HEK293 (cell line): ENCODE measurements around the gene SHISA6.

Experiments
- CTCF ChIA-PET: fragments of 350-600 bp; formaldehyde crosslinking; extraction: SDS; loops from one replicate; lab custom pipeline; 2021; ENCODE audit warnings: antibody characterized with exemption; lab: Yijun Ruan, JAX
- POLR2A ChIA-PET: fragments of 300-600 bp; formaldehyde crosslinking; extraction: SDS; loops from one replicate; lab custom pipeline; 2020; ENCODE audit warnings: antibody characterized with exemption, inconsistent platforms; lab: Yijun Ruan, JAX
- H3K27ac ChIP-seq: fragments of 200-500 bp; sonication (Bioruptor generic); 2 replicates; pipeline ENCODE4 v1.5.1; 2014; ENCODE audit warnings: low read depth, low read length, control low read depth, inconsistent platforms; ENCODE audit errors: extremely low read depth
- H3K36me3 ChIP-seq, 2 experiments: fragments of 200-500 bp in 1 of 2; sonication (Bioruptor generic) in 1 of 2; 1 replicate in 1 of 2; 2 replicates in 1 of 2; pipeline ENCODE4 v1.5.1; 2014 to 2017; ENCODE audit warnings: inconsistent platforms in 2 of 2, low read length in 2 of 2; ENCODE audit not compliant: control insufficient read depth in 2 of 2, insufficient read depth in 1 of 2
- H3K4me1 ChIP-seq: fragments of 200-500 bp; sonication (Bioruptor generic); 2 replicates; pipeline ENCODE4 v1.5.1; 2014; ENCODE audit warnings: mild to moderate bottlenecking, low read length, inconsistent platforms; ENCODE audit not compliant: control insufficient read depth, insufficient read depth
- H3K4me3 ChIP-seq: 2 replicates; pipeline ENCODE4 v1.5.1; 2011; ENCODE audit warnings: low read depth, mild to moderate bottlenecking, control low read depth, low read length, moderate library complexity
- H3K9me3 ChIP-seq: fragments of 200-500 bp; sonication (Bioruptor generic); 2 replicates; pipeline ENCODE4 v1.5.1; 2014; ENCODE audit warnings: low read depth, low read length, inconsistent platforms; ENCODE audit not compliant: control insufficient read depth, insufficient read depth
- IKZF3 ChIP-seq: fragments of 450-650 bp; IDR thresholded peaks from 2 replicates; pipeline ENCODE4 v1.5.0; 2018; ENCODE audit warnings: missing biosample characterization, mild to moderate bottlenecking, missing genetic modification characterization, moderate library complexity
- KLF7 ChIP-seq: fragments of 450-650 bp; formaldehyde crosslinking; IDR thresholded peaks from 2 replicates; pipeline ENCODE4 v1.5.1; 2016; ENCODE audit warnings: missing biosample characterization, missing genetic modification characterization, borderline replicate concordance
- KLF8 ChIP-seq: fragments of 450-650 bp; formaldehyde crosslinking; IDR thresholded peaks from 2 replicates; pipeline ENCODE4 v1.5.1; 2016; ENCODE audit warnings: missing biosample characterization, missing genetic modification characterization
- ZFP69B ChIP-seq: fragments of 450-650 bp; formaldehyde crosslinking; IDR thresholded peaks from 2 replicates; pipeline ENCODE4 v1.5.1; 2016; ENCODE audit warnings: missing biosample characterization, missing genetic modification characterization
- ZNF174 ChIP-seq: fragments of 450-650 bp; formaldehyde crosslinking; IDR thresholded peaks from 2 replicates; pipeline ENCODE4 v1.5.0; 2017; ENCODE audit warnings: missing biosample characterization, mild to moderate bottlenecking, missing genetic modification characterization
- ZNF19 ChIP-seq: fragments of 450-650 bp; formaldehyde crosslinking; IDR thresholded peaks from 2 replicates; pipeline ENCODE4; 2016; ENCODE audit warnings: missing biosample characterization, missing genetic modification characterization, low read depth
- ZNF335 ChIP-seq: fragments of 450-650 bp; formaldehyde crosslinking; conservative IDR thresholded peaks from 2 replicates; pipeline ENCODE4 v1.5.1; 2016; ENCODE audit warnings: missing biosample characterization, missing genetic modification characterization
- ZNF426 ChIP-seq: fragments of 450-650 bp; formaldehyde crosslinking; IDR thresholded peaks from 2 replicates; pipeline ENCODE4 v1.5.1; 2017; ENCODE audit warnings: missing biosample characterization, missing genetic modification characterization, mild to moderate bottlenecking, inconsistent platforms, moderate library complexity
- ZNF571 ChIP-seq: fragments of 450-650 bp; formaldehyde crosslinking; IDR thresholded peaks from 2 replicates; pipeline ENCODE4 v1.5.0; 2017; ENCODE audit warnings: missing biosample characterization, missing genetic modification characterization
- ZNF610 ChIP-seq: fragments of 450-650 bp; formaldehyde crosslinking; IDR thresholded peaks from 2 replicates; pipeline ENCODE4 v1.5.1; 2016; ENCODE audit warnings: missing biosample characterization, missing genetic modification characterization, borderline replicate concordance
- ZNF621 ChIP-seq: fragments of 450-650 bp; formaldehyde crosslinking; IDR thresholded peaks from 2 replicates; pipeline ENCODE4 v1.5.1; 2017; ENCODE audit warnings: missing biosample characterization, missing genetic modification characterization
- ZNF664 ChIP-seq: fragments of 450-650 bp; formaldehyde crosslinking; IDR thresholded peaks from 2 replicates; pipeline ENCODE4 v1.5.1; 2016; ENCODE audit warnings: missing biosample characterization, missing genetic modification characterization
- ZNF837 ChIP-seq: fragments of 450-650 bp; formaldehyde crosslinking; IDR thresholded peaks from 2 replicates; pipeline ENCODE4 v1.5.1; 2016; ENCODE audit warnings: missing biosample characterization, missing genetic modification characterization
- ZSCAN23 ChIP-seq: fragments of 450-650 bp; formaldehyde crosslinking; IDR thresholded peaks from 2 replicates; pipeline ENCODE4 v1.5.1; 2016; ENCODE audit warnings: missing biosample characterization, missing genetic modification characterization
- TF ChIP-seq, protein P1 (sequence below): fragments of 450-650 bp; formaldehyde crosslinking; IDR thresholded peaks from 2 replicates; pipeline ENCODE4 v1.5.1; 2016; ENCODE audit warnings: missing biosample characterization, missing genetic modification characterization
- TF ChIP-seq, protein P2 (sequence below): fragments of 450-650 bp; formaldehyde crosslinking; IDR thresholded peaks from 2 replicates; pipeline ENCODE4 v1.5.1; 2016; ENCODE audit warnings: missing biosample characterization, missing genetic modification characterization
- TF ChIP-seq, protein P3 (sequence below): fragments of 450-650 bp; formaldehyde crosslinking; IDR thresholded peaks from 2 replicates; pipeline ENCODE4 v1.5.1; 2016; ENCODE audit warnings: missing biosample characterization, missing genetic modification characterization
- TF ChIP-seq, protein P4 (sequence below): fragments of 450-650 bp; formaldehyde crosslinking; IDR thresholded peaks from 2 replicates; pipeline ENCODE4 v1.5.1; 2016; ENCODE audit warnings: missing biosample characterization, missing genetic modification characterization
- TF ChIP-seq, protein P5 (sequence below): fragments of 450-650 bp; formaldehyde crosslinking; IDR thresholded peaks from 2 replicates; pipeline ENCODE4 v1.5.1; 2016; ENCODE audit warnings: missing biosample characterization, missing genetic modification characterization

Gene SHISA6

DNA sequence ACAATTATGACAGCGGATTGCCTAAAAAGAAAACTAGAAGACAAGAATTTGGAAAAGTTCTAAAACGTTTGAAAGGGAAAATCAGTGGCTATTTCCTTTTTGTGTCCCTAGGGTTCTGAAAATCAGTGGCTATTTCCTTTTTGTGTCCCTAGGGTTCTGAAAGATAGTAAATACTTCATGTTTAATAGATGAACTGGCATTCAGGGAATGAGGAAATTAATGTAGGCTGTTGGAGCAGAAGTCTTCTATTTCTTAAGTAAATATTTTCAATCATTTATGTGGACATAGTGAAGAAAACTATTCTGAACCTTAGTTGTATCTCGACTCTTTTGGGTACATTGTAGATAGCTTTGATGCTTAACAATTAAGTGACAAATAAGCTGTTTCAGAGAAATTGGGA is 78.9 kb downstream of the SHISA6 start:
- TF ChIP-seq ZNF335 (no peak), ZNF174 (no peak), ZNF664 (tag by site-specific recombination) (no peak), ZNF837 (no peak), ZNF610 (tag by site-specific recombination) (no peak), IKZF3 (tag by site-specific recombination) (no peak), ZNF426 (no peak), ZSCAN23 (no peak), ZNF19 (no peak), ZNF571 (tag by site-specific recombination) (no peak), KLF7 (tag by site-specific recombination) (no peak), ZNF621 (tag by site-specific recombination) (no peak), KLF8 (tag by site-specific recombination) (no peak), ZFP69B (tag by site-specific recombination) (no peak)
- TF ChIP-seq, protein P1, sequence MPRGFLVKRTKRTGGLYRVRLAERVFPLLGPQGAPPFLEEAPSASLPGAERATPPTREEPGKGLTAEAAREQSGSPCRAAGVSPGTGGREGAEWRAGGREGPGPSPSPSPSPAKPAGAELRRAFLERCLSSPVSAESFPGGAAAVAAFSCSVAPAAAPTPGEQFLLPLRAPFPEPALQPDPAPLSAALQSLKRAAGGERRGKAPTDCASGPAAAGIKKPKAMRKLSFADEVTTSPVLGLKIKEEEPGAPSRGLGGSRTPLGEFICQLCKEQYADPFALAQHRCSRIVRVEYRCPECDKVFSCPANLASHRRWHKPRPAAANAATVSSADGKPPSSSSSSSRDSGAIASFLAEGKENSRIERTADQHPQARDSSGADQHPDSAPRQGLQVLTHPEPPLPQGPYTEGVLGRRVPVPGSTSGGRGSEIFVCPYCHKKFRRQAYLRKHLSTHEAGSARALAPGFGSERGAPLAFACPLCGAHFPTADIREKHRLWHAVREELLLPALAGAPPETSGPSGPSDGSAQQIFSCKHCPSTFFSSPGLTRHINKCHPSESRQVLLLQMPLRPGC, result no peak
- TF ChIP-seq, protein P2, sequence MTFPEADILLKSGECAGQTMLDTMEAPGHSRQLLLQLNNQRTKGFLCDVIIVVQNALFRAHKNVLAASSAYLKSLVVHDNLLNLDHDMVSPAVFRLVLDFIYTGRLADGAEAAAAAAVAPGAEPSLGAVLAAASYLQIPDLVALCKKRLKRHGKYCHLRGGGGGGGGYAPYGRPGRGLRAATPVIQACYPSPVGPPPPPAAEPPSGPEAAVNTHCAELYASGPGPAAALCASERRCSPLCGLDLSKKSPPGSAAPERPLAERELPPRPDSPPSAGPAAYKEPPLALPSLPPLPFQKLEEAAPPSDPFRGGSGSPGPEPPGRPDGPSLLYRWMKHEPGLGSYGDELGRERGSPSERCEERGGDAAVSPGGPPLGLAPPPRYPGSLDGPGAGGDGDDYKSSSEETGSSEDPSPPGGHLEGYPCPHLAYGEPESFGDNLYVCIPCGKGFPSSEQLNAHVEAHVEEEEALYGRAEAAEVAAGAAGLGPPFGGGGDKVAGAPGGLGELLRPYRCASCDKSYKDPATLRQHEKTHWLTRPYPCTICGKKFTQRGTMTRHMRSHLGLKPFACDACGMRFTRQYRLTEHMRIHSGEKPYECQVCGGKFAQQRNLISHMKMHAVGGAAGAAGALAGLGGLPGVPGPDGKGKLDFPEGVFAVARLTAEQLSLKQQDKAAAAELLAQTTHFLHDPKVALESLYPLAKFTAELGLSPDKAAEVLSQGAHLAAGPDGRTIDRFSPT (tag by site-specific recombination), result no peak
- TF ChIP-seq, protein P3, sequence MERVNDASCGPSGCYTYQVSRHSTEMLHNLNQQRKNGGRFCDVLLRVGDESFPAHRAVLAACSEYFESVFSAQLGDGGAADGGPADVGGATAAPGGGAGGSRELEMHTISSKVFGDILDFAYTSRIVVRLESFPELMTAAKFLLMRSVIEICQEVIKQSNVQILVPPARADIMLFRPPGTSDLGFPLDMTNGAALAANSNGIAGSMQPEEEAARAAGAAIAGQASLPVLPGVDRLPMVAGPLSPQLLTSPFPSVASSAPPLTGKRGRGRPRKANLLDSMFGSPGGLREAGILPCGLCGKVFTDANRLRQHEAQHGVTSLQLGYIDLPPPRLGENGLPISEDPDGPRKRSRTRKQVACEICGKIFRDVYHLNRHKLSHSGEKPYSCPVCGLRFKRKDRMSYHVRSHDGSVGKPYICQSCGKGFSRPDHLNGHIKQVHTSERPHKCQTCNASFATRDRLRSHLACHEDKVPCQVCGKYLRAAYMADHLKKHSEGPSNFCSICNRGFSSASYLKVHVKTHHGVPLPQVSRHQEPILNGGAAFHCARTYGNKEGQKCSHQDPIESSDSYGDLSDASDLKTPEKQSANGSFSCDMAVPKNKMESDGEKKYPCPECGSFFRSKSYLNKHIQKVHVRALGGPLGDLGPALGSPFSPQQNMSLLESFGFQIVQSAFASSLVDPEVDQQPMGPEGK (tag by site-specific recombination), result no peak
- TF ChIP-seq, protein P4, sequence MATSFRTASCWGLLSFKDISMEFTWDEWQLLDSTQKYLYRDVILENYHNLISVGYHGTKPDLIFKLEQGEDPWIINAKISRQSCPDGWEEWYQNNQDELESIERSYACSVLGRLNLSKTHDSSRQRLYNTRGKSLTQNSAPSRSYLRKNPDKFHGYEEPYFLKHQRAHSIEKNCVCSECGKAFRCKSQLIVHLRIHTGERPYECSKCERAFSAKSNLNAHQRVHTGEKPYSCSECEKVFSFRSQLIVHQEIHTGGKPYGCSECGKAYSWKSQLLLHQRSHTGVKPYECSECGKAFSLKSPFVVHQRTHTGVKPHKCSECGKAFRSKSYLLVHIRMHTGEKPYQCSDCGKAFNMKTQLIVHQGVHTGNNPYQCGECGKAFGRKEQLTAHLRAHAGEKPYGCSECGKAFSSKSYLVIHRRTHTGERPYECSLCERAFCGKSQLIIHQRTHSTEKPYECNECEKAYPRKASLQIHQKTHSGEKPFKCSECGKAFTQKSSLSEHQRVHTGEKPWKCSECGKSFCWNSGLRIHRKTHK (tag by site-specific recombination), result no peak
- TF ChIP-seq, protein P5, sequence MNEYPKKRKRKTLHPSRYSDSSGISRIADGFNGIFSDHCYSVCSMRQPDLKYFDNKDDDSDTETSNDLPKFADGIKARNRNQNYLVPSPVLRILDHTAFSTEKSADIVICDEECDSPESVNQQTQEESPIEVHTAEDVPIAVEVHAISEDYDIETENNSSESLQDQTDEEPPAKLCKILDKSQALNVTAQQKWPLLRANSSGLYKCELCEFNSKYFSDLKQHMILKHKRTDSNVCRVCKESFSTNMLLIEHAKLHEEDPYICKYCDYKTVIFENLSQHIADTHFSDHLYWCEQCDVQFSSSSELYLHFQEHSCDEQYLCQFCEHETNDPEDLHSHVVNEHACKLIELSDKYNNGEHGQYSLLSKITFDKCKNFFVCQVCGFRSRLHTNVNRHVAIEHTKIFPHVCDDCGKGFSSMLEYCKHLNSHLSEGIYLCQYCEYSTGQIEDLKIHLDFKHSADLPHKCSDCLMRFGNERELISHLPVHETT, result no peak
- TF ChIP-seq, all 188 proteins: peak for 0
- Histone ChIP-seq H3K9me3 (no peaks in the 10 kb centered on the region; the same call in 1 of the 2 replicates), H3K4me3 (no peak overlapping the region), H3K4me1 (no peaks in the 10 kb centered on the region), H3K27ac (no peak overlapping the region), H3K36me3 (no peaks in the 10 kb centered on the region)
- POLR2A ChIA-PET, result no interaction called here
- CTCF ChIA-PET, result no interaction called here
